ENCODE results near the gene WWOX.

WWOX gene

GRCh38 chr16:78952630-78953029 is 853.2 kb downstream of the WWOX start:
- H3K9me3 Mint-ChIP-seq (ENCODE audit: low read depth) = no peaks in the 10 kb centered on the region
- H3K27me3 Mint-ChIP-seq = no peaks in the 10 kb centered on the region
- no peak overlapping the region for H3K4me3 Mint-ChIP-seq
- H3K27ac Mint-ChIP-seq = no peak overlapping the region
- peaks cover 3% of the 10 kb centered on the region for H3K36me3 Mint-ChIP-seq
- no peaks in the 10 kb centered on the region for H3K4me1 Mint-ChIP-seq (ENCODE audit: low read depth)

GRCh38 chr16:78953526-78953925 is 854.1 kb downstream of the WWOX start:
- H3K9me3 Mint-ChIP-seq (ENCODE audit: low read depth) = peaks cover 5% of the 10 kb centered on the region
- H3K36me3 Mint-ChIP-seq = peaks cover 3% of the 10 kb centered on the region
- H3K4me3 Mint-ChIP-seq = no peak overlapping the region
- H3K4me1 Mint-ChIP-seq (ENCODE audit: low read depth) = no peaks in the 10 kb centered on the region
- no peaks in the 10 kb centered on the region for H3K27me3 Mint-ChIP-seq
- no peak overlapping the region for H3K27ac Mint-ChIP-seq

GRCh38 chr16:78955206-78955605 is 855.8 kb downstream of the WWOX start:
- no peaks in the 10 kb centered on the region for H3K4me1 Mint-ChIP-seq (ENCODE audit: low read depth)
- H3K27ac Mint-ChIP-seq = no peak overlapping the region
- H3K9me3 Mint-ChIP-seq (ENCODE audit: low read depth) = peaks cover 13% of the 10 kb centered on the region
- H3K36me3 Mint-ChIP-seq = peaks cover 5% of the 10 kb centered on the region
- no peak overlapping the region for H3K4me3 Mint-ChIP-seq
- H3K27me3 Mint-ChIP-seq = no peaks in the 10 kb centered on the region

- no peak overlapping the region for H3K27ac Mint-ChIP-seq
- H3K9me3 Mint-ChIP-seq (ENCODE audit: low read depth) = peaks cover 13% of the 10 kb centered on the region
- H3K4me1 Mint-ChIP-seq (ENCODE audit: low read depth) = no peaks in the 10 kb centered on the region
Observed at GRCh38 chr16:78956859-78957258, 857.4 kb downstream of the WWOX start.

GRCh38 chr16:78957317-78958100 is 858.1 kb downstream of the WWOX start:
- H3K4me1 Mint-ChIP-seq (ENCODE audit: low read depth) = no peaks in the 10 kb centered on the region
- H3K27me3 Mint-ChIP-seq = no peaks in the 10 kb centered on the region
- no peak overlapping the region for H3K4me3 Mint-ChIP-seq
- no peak overlapping the region for H3K27ac Mint-ChIP-seq
- H3K9me3 Mint-ChIP-seq (ENCODE audit: low read depth) = peaks cover 13% of the 10 kb centered on the region
- H3K36me3 Mint-ChIP-seq = peaks cover 5% of the 10 kb centered on the region

More at GRCh38 chr16:78956859-78957258, 857.4 kb downstream of the WWOX start:
- Mint-ChIP-seq H3K36me3 (peaks cover 5% of the 10 kb centered on the region), H3K27me3 (no peaks in the 10 kb centered on the region), H3K4me3 (no peak overlapping the region)

GRCh38 chr16:78961464-78961863 is 862.0 kb downstream of the WWOX start:
- H3K4me3 Mint-ChIP-seq = no peak overlapping the region
- H3K36me3 Mint-ChIP-seq = peaks cover 9% of the 10 kb centered on the region
- H3K4me1 Mint-ChIP-seq (ENCODE audit: low read depth) = no peaks in the 10 kb centered on the region
- peaks cover 28% of the 10 kb centered on the region for H3K9me3 Mint-ChIP-seq (ENCODE audit: low read depth)
- H3K27ac Mint-ChIP-seq = no peak overlapping the region
- no peaks in the 10 kb centered on the region for H3K27me3 Mint-ChIP-seq

- Mint-ChIP-seq H3K9me3 (ENCODE audit: low read depth) (peaks cover 28% of the 10 kb centered on the region), H3K36me3 (peaks cover 9% of the 10 kb centered on the region), H3K4me1 (ENCODE audit: low read depth) (no peaks in the 10 kb centered on the region), H3K27me3 (no peaks in the 10 kb centered on the region), H3K27ac (no peak overlapping the region), H3K4me3 (no peak overlapping the region)
Observed at GRCh38 chr16:78962457-78962929, 863.0 kb downstream of the WWOX start.

- Mint-ChIP-seq H3K9me3 (ENCODE audit: low read depth) (peaks cover 15% of the 10 kb centered on the region), H3K4me1 (ENCODE audit: low read depth) (no peaks in the 10 kb centered on the region), H3K36me3 (peaks cover 6% of the 10 kb centered on the region), H3K4me3 (no peak overlapping the region), H3K27me3 (no peaks in the 10 kb centered on the region), H3K27ac (no peak overlapping the region)
Observed at GRCh38 chr16:78967948-78968347, 868.5 kb downstream of the WWOX start.

GRCh38 chr16:78969721-78970120 is 870.3 kb downstream of the WWOX start:
- Mint-ChIP-seq H3K9me3 (ENCODE audit: low read depth) (peaks cover 7% of the 10 kb centered on the region), H3K27me3 (no peaks in the 10 kb centered on the region), H3K4me1 (ENCODE audit: low read depth) (no peaks in the 10 kb centered on the region), H3K4me3 (no peak overlapping the region), H3K27ac (no peak overlapping the region), H3K36me3 (no peaks in the 10 kb centered on the region)

GRCh38 chr16:78970650-78971049 is 871.2 kb downstream of the WWOX start:
- Mint-ChIP-seq H3K4me1 (ENCODE audit: low read depth) (no peaks in the 10 kb centered on the region), H3K9me3 (ENCODE audit: low read depth) (peaks cover 4% of the 10 kb centered on the region), H3K36me3 (no peaks in the 10 kb centered on the region), H3K4me3 (no peak overlapping the region), H3K27me3 (no peaks in the 10 kb centered on the region), H3K27ac (no peak overlapping the region)

GRCh38 chr16:78972006-78972405 is 872.6 kb downstream of the WWOX start:
- H3K4me1 Mint-ChIP-seq (ENCODE audit: low read depth) = no peaks in the 10 kb centered on the region
- no peaks in the 10 kb centered on the region for H3K27me3 Mint-ChIP-seq
- H3K4me3 Mint-ChIP-seq = no peak overlapping the region
- peaks cover 3% of the 10 kb centered on the region for H3K9me3 Mint-ChIP-seq (ENCODE audit: low read depth)
- H3K36me3 Mint-ChIP-seq = no peaks in the 10 kb centered on the region
- H3K27ac Mint-ChIP-seq = no peak overlapping the region

GRCh38 chr16:78972986-78973385 is 873.5 kb downstream of the WWOX start:
- no peak overlapping the region for H3K4me3 Mint-ChIP-seq
- H3K27me3 Mint-ChIP-seq = no peaks in the 10 kb centered on the region
- no peaks in the 10 kb centered on the region for H3K4me1 Mint-ChIP-seq (ENCODE audit: low read depth)
- no peak overlapping the region for H3K27ac Mint-ChIP-seq
- peaks cover 3% of the 10 kb centered on the region for H3K9me3 Mint-ChIP-seq (ENCODE audit: low read depth)
- no peaks in the 10 kb centered on the region for H3K36me3 Mint-ChIP-seq

- Mint-ChIP-seq H3K4me1 (ENCODE audit: low read depth) (no peaks in the 10 kb centered on the region), H3K9me3 (ENCODE audit: low read depth) (no peaks in the 10 kb centered on the region), H3K27me3 (no peaks in the 10 kb centered on the region), H3K27ac (no peak overlapping the region), H3K36me3 (no peaks in the 10 kb centered on the region), H3K4me3 (no peak overlapping the region)
Observed at GRCh38 chr16:78976212-78976611, 876.8 kb downstream of the WWOX start.

- peaks cover 12% of the 10 kb centered on the region for H3K36me3 Mint-ChIP-seq
- no peak overlapping the region for H3K4me3 Mint-ChIP-seq
- peaks cover 8% of the 10 kb centered on the region for H3K9me3 Mint-ChIP-seq (ENCODE audit: low read depth)
- H3K27me3 Mint-ChIP-seq = no peaks in the 10 kb centered on the region
- H3K4me1 Mint-ChIP-seq (ENCODE audit: low read depth) = no peaks in the 10 kb centered on the region
- H3K27ac Mint-ChIP-seq = no peak overlapping the region
Observed at GRCh38 chr16:78980825-78981224, 881.4 kb downstream of the WWOX start.

- H3K27me3 Mint-ChIP-seq = no peaks in the 10 kb centered on the region
- H3K27ac Mint-ChIP-seq = no peak overlapping the region
- no peaks in the 10 kb centered on the region for H3K4me1 Mint-ChIP-seq (ENCODE audit: low read depth)
- H3K36me3 Mint-ChIP-seq = peaks cover 18% of the 10 kb centered on the region
- peaks cover 12% of the 10 kb centered on the region for H3K9me3 Mint-ChIP-seq (ENCODE audit: low read depth)
- no peak overlapping the region for H3K4me3 Mint-ChIP-seq
Observed at GRCh38 chr16:78982096-78982744, 882.8 kb downstream of the WWOX start.

Measured in activated naive CD8-positive, alpha-beta T cell (primary cell).